Neural progenitor cell (in vitro differentiated cells): ENCODE measurements around the gene MRPL2. TPM values are rescaled to one million over a fixed set of nuclear protein-coding genes. Genes with fewer than 3 reads are reported as not detected.

Source experiments
- DNase-seq: peaks from one replicate; pipeline ENCODE4 v3.0.0-alpha.2; 2016; ENCODE audit warnings: low spot score
- H2AFZ ChIP-seq: fragments of 200-600 bp; sonication (generic); replicated peaks from 2 replicates; pipeline ENCODE4 v1.6.1; 2016; ENCODE audit warnings: antibody characterized with exemption
- H3F3A ChIP-seq: fragments of 200-600 bp; sonication (generic); 2 replicates; pipeline ENCODE4 v1.6.1; 2016; ENCODE audit warnings: antibody characterized with exemption, low read depth
- H3K27ac ChIP-seq: fragments of 200-600 bp; sonication (generic); 2 replicates; pipeline ENCODE4 v1.5.1; 2016; ENCODE audit warnings: mild to moderate bottlenecking
- H3K27me3 ChIP-seq: fragments of 200-600 bp; sonication (generic); 2 replicates; pipeline ENCODE4 v1.6.1; 2016; ENCODE audit warnings: mild to moderate bottlenecking, moderate library complexity
- H3K36me3 ChIP-seq: fragments of 200-600 bp; sonication (generic); 2 replicates; pipeline ENCODE4 v1.5.1; 2016
- H3K4me1 ChIP-seq: fragments of 200-600 bp; sonication (generic); 2 replicates; pipeline ENCODE4 v1.6.1; 2016; ENCODE audit warnings: mixed run types
- H3K4me2 ChIP-seq: fragments of 200-600 bp; sonication (generic); 2 replicates; pipeline ENCODE4 v1.6.1; 2016
- H3K4me3 ChIP-seq: fragments of 200-600 bp; sonication (generic); 2 replicates; pipeline ENCODE4 v1.5.1; 2016
- H3K79me2 ChIP-seq: fragments of 200-600 bp; sonication (generic); 2 replicates; pipeline ENCODE4 v1.6.1; 2016; ENCODE audit warnings: low read depth
- H3K9ac ChIP-seq: fragments of 200-600 bp; sonication (generic); 2 replicates; pipeline ENCODE4 v1.6.1; 2016
- H3K9me3 ChIP-seq: fragments of 200-600 bp; sonication (generic); 2 replicates; pipeline ENCODE4 v1.5.1; 2016; ENCODE audit warnings: low read depth
- H4K20me1 ChIP-seq: fragments of 200-600 bp; sonication (generic); 2 replicates; pipeline ENCODE4 v1.6.1; 2016; ENCODE audit warnings: low read depth
- H3K27ac Mint-ChIP-seq: 3 replicates; pipeline ENCODE4 v1.8.0; 2021; ENCODE audit warnings: mixed read lengths
- H3K27me3 Mint-ChIP-seq: 2 replicates; pipeline ENCODE4 v1.8.0; 2022; ENCODE audit warnings: low read depth, mild to moderate bottlenecking, inconsistent platforms, moderate library complexity, mixed read lengths; ENCODE audit not compliant: insufficient read depth
- H3K36me3 Mint-ChIP-seq: 3 replicates; pipeline ENCODE4 v1.8.0; 2021; ENCODE audit warnings: mixed read lengths
- H3K4me1 Mint-ChIP-seq: 3 replicates; pipeline ENCODE4 v1.8.0; 2021; ENCODE audit warnings: mixed read lengths
- H3K4me3 Mint-ChIP-seq: 3 replicates; pipeline ENCODE4 v1.8.0; 2021; ENCODE audit warnings: mild to moderate bottlenecking, moderate library complexity, mixed read lengths
- H3K9me3 Mint-ChIP-seq: 3 replicates; pipeline ENCODE4 v1.8.0; 2020; ENCODE audit warnings: mixed read lengths
- CTCF ChIP-seq: fragments of 200-600 bp; sonication (generic); IDR thresholded peaks from 2 replicates; pipeline ENCODE4 v1.5.1; 2017; ENCODE audit warnings: antibody characterized with exemption, mild to moderate bottlenecking
- EZH2 ChIP-seq: fragments of 200-600 bp; sonication (generic); IDR thresholded peaks from 2 replicates; pipeline ENCODE4 v1.6.1; 2017; ENCODE audit warnings: antibody characterized with exemption, mild to moderate bottlenecking, moderate library complexity
- EZH2phosphoT487 ChIP-seq: fragments of 200-600 bp; sonication (generic); IDR thresholded peaks from 2 replicates; pipeline ENCODE4 v1.6.1; 2017; ENCODE audit warnings: antibody characterized with exemption
- total RNA-seq: library from RNA; depleted of rRNA; stranded (reverse); fragments of >200 nt; gene quantifications from 2 replicates; pipeline ENCODE4 v1.2.3, GENCODE V29; 2015; ENCODE audit warnings: low replicate concordance

MRPL2 gene
- total RNA-seq, 1 donor from 2014 or later = 20.7 TPM

DNA sequence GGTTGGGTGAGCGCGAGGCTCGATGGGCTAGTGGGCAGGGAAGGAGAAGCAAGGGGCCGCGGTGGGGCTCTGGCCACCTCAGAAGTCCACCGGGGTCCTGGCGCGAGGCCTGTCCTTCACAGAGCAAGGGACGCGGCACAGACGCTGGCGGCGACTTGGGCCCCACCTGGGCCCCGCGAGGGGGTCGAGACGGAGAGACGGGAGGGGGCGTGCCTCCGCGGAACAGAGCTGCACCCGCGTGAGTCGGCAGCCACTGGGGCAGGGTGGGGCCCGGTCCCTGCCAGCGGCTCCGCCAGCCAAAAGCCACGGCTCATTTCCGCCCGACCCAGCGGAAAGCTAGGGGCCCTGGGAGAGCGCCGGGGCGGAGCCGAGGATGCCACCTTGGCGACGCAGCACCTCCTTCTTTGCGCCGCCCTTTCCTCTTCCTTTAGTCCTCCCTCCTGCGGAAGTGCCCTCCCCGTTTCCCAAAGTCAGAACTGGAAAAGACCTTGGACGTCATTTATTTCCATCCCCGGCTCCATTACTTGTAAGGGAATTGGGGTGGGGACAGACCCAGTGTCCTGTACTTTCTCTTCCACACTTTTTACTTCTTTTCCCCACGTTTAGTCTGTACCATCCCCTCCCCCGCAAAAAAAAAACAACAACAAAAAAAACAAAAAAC is 5.6 kb downstream of the MRPL2 start, which contains the start of gene CUL7:
CUL7 (minus strand) TSS at position 307 of the 661 bp plus-strand sequence. CDS start 1,063 bp downstream, outside the sequence.
- H3K36me3 ChIP-seq = no peaks in the 10 kb centered on the region
- H3F3A ChIP-seq = peaks cover 17% of the 10 kb centered on the region
- H3K9me3 Mint-ChIP-seq = no peaks in the 10 kb centered on the region
- peaks cover 20% of the 10 kb centered on the region for H3K36me3 Mint-ChIP-seq
- H3K4me2 ChIP-seq = peak within 1 kb of the TSS; percentile 88
- H3K27me3 ChIP-seq = no peaks in the 10 kb centered on the region
- peak within 1 kb of the TSS; percentile 75 for H3K4me3 ChIP-seq
- H3K27ac Mint-ChIP-seq = peak within 1 kb of the TSS; percentile 96
- H3K79me2 ChIP-seq = peaks cover 32% of the 10 kb centered on the region
- H3K9me3 ChIP-seq = no peaks in the 10 kb centered on the region
- H3K4me1 ChIP-seq = peaks cover 7% of the 10 kb centered on the region
- no peak for TF ChIP-seq EZH2phosphoT487
- TF ChIP-seq EZH2 = no peak
- TF ChIP-seq CTCF = no peak
- peak within 1 kb of the TSS; percentile 92 for H3K4me3 Mint-ChIP-seq
- H4K20me1 ChIP-seq = no peaks in the 10 kb centered on the region
- no peak within 1 kb of the TSS for H3K27ac ChIP-seq
- peak within 1 kb of the TSS; percentile 73 for H2AFZ ChIP-seq
- H3K9ac ChIP-seq = peak within 1 kb of the TSS; percentile 73
- peak; percentile 91 for DNase-seq
- H3K27me3 Mint-ChIP-seq = peaks cover 9% of the 10 kb centered on the region
- H3K4me1 Mint-ChIP-seq = peaks cover 34% of the 10 kb centered on the region

- Histone ChIP-seq H3F3A (peaks cover 11% of the 10 kb centered on the region), H2AFZ (peak overlapping the region; percentile 73), H3K27ac (no peak overlapping the region), H3K27me3 (no peaks in the 10 kb centered on the region), H3K36me3 (no peaks in the 10 kb centered on the region), H4K20me1 (no peaks in the 10 kb centered on the region), H3K4me2 (peak overlapping the region; percentile 88), H3K79me2 (peaks cover 26% of the 10 kb centered on the region), H3K9me3 (no peaks in the 10 kb centered on the region), H3K4me3 (peak overlapping the region; percentile 75), H3K4me1 (no peaks in the 10 kb centered on the region), H3K9ac (peak overlapping the region; percentile 73)
- no peak for DNase-seq
- peaks cover 19% of the 10 kb centered on the region for H3K36me3 Mint-ChIP-seq
- peaks cover 9% of the 10 kb centered on the region for H3K27me3 Mint-ChIP-seq
- TF ChIP-seq EZH2 = no peak
- TF ChIP-seq CTCF = no peak
- no peak for TF ChIP-seq EZH2phosphoT487
- peak overlapping the region; percentile 92 for H3K4me3 Mint-ChIP-seq
- H3K27ac Mint-ChIP-seq = peak overlapping the region; percentile 96
- H3K9me3 Mint-ChIP-seq = no peaks in the 10 kb centered on the region
- peaks cover 28% of the 10 kb centered on the region for H3K4me1 Mint-ChIP-seq
Measured at GRCh38 chr6:43052842-43053544, 6.2 kb downstream of the MRPL2 start.

- H3K27me3 Mint-ChIP-seq = peaks cover 9% of the 10 kb centered on the region
- TF ChIP-seq CTCF = no peak
- TF ChIP-seq EZH2phosphoT487 = no peak
- TF ChIP-seq EZH2 = no peak
- Histone ChIP-seq H2AFZ (no peak overlapping the region), H3K27me3 (no peaks in the 10 kb centered on the region), H3K4me2 (peak overlapping the region; percentile 88), H3K9me3 (no peaks in the 10 kb centered on the region), H3F3A (peaks cover 11% of the 10 kb centered on the region), H3K27ac (no peak overlapping the region), H3K36me3 (no peaks in the 10 kb centered on the region), H3K4me1 (no peaks in the 10 kb centered on the region), H3K9ac (peak overlapping the region; percentile 73), H4K20me1 (no peaks in the 10 kb centered on the region), H3K79me2 (peaks cover 19% of the 10 kb centered on the region), H3K4me3 (peak overlapping the region; percentile 75)
- no peak for DNase-seq
- H3K9me3 Mint-ChIP-seq = no peaks in the 10 kb centered on the region
- H3K4me1 Mint-ChIP-seq = peaks cover 27% of the 10 kb centered on the region
- H3K27ac Mint-ChIP-seq = peak overlapping the region; percentile 96
- H3K4me3 Mint-ChIP-seq = peak overlapping the region; percentile 92
- peaks cover 19% of the 10 kb centered on the region for H3K36me3 Mint-ChIP-seq
Measured at GRCh38 chr6:43052225-43052841, 6.9 kb downstream of the MRPL2 start.
